Mucosa of gallbladder (tissue), 1 donor: Measurements from ENCODE around the gene KRTAP12-3. TPM values are rescaled to one million over a fixed set of nuclear protein-coding genes. Genes with fewer than 3 reads are reported as not detected.
"Not testable (repeated sequence)": the region's sequence is repeated elsewhere in the genome, so short reads cannot be mapped to it uniquely, and the experiment has no call there.

Experiments used
- DNase-seq: peaks from one replicate; pipeline ENCODE4 v3.0.0-alpha.2; 2020; ENCODE audit warnings: low spot score
- total RNA-seq: library from RNA; stranded (reverse); gene quantifications from one replicate; pipeline ENCODE4 v1.2.1, GENCODE V29; 2021
- donor health status: DM: no; HTN: no; CAD: no.

The KRTAP12-3 gene
- total RNA-seq, 1 donor from 2014 or later = not detected

DNA sequence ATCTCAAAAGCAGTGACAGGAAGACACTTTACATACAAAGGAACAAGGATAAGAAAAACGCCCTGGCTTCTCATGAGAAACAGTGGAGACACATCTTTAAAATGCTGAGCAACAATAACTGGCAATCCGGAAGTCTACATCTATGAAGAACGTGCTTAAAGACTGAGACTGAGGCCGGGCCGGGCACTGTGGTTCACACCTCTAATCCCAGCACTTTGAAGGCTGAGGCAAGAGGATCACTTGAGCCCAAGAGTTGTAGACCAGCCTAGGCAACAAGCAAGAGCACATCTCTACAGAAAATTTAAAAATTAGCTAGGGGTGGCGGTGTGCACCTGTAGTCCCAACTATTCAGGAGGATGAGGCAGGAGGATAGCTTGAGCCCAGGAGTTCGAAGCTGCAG lies 26.3 kb downstream of the KRTAP12-3 start:
- no peak for DNase-seq

DNA sequence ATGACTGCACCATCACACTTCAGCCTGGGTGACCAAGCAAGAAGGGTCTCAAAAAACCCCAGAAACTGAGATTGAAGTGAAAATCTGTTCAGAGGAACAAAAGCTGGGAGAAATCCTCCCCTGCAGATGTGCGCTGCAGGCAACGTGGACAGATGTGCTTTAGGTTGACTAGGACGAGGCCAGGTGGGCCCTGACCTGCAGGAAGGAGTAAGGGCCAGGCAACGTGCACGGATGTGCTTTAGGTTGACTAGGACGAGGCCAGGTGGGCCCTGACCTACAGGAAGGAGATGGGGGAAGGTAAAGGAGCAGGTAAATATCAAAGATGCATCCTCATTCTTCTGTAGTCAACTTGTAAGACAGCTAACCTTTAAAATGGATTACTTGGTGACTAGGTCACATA lies 26.8 kb downstream of the KRTAP12-3 start:
- DNase-seq = no peak

DNA sequence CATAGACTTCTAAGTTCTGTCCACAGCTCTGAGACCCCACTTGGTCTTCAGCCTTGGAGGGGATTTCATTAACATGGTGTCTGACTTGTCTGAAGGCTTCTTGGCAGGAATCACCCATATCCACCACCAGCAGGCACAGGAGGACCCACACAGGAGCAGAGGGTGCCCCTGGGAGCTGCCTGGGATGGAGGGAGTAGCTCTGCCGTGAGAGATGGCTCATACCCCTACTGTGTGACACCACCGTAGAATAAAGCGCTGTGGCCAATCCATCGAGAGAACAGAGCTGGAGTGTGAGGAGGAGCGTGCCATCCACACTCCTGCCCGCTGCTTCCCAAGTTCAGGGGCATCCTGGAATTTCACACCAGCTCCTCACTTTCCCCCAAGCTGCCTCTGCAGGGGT lies 27.3 kb downstream of the KRTAP12-3 start:
- not testable (repeated sequence) for DNase-seq

DNA sequence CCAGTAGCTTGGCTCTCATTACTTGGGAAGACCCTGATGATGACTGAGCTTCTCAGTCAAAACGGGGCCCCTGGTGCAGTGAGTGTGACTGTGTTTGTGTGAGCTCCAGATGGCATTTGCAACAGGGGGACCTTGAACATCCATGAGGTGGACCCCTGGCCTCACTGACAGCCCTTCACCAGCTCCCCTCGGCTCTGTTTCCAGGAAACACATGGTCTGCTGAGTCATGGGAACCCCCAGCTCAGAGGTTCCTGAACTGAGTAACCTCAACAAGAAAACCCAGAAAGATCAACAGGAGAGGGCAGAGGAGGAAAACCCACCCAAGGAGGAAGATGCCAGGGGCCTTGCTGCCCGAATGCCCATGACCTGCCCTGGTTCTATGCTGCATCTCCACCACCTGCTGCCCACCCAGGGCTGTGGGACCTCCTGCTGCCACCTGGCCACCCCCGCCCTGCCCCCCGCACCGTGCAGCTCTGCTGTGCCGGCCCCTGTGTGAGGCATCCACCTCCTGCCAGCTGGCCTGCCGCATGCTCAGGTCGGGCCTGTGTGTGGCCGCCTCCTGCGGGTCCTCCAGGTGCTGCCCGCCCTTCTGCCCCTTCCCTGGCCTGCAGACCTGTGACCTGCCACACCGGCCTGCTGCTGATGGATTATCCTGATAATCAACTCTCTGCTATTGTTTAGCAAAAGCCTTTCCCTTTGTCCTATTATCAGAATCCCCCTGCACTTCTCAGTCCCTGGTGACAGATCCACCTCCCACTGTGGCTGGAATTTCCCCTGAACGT lies 28.5 kb downstream of the KRTAP12-3 start:
- DNase-seq = peak; percentile 7

DNA sequence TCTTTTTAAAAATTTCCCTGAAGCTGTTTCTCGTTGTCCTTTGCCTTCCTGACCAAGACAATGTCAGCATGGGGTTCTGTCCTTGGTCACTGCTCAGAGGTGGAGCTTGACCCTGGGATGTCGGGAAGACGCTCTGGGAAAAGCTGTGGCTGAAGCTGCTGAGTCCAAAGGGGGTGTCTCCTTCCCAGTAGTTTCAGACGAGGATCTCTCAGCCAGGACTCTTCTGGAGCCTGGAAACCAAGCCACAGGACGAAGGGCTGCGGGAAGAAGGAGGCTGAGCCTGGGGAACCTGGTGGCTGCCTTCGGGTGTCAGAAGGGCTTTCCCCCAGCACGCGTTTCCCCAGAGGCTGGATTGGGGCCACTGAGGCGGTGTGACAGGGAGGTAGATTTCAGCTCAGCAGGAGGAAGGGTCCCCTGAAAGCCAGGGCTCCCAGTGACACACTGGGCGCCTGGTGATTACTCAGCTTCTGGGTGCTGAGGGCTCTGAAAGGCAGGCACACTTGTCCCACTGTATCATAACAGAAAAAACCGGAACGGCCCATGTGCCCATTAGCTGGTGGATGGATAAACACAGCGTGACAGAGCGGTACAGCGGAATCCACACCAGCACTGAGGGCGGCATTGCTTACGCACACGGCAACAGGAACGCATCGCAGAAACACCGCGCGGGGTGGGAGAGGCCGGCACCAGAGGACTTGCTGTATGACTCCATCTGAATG lies 29.3 kb downstream of the KRTAP12-3 start:
- peak; percentile 7 for DNase-seq

DNA sequence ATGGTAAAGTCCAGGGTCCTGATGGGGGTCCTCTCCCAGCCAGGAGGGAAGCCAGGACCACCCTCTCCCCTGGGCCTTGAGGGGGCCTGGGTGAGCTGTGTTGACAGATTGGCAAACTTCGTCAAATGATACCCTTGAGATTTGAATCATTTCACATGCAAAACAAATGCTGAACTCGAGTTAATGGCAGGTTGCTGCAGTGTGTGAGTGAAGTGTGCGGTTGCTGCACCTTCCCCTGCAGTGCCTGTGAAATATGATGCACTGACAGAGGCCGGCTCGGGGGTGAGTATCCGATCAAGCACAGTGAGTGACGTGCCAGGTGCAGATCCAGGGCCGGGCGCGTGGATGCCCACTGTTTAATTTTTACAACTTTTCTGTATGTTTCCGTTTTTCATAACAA lies 29.9 kb downstream of the KRTAP12-3 start:
- peak; percentile 6 for DNase-seq

DNA sequence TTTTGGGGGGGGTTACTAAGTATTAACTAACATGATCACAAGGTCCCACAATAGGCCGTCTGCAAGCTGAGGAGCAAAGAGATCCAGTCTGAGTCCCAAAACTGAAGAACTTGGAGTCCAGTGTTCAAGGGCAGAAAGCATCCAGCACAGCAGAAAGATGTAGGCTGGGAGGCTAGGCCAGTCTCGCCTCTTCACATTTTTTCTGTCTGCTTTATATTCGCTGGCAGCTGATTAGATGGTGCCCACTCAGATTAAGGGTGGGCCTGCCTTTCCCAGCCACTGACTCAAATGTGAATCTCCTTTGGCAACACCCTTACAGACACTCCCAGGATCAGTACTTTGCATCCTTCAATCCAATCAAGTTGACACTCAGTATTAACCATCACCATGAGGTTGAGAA lies 32.0 kb downstream of the KRTAP12-3 start:
- DNase-seq = not testable (repeated sequence)

DNA sequence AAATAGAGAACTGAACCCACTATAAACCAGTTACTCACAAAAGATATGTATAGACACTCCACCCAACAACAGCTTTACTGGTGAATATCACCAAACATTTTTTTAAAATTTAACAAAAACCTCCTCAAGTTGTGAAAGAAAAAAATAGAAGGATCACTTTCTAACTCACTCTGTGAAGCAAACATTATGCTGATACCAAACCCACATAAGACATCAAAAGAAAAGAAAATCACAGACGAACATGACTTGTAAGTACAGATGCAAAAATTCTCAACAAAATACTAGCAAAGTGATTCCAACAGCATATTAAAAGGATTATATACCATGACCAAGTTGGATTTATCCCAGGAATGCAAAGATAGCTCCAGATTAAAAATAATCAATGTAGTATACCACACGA lies 34.0 kb downstream of the KRTAP12-3 start:
- DNase-seq = no peak

DNA sequence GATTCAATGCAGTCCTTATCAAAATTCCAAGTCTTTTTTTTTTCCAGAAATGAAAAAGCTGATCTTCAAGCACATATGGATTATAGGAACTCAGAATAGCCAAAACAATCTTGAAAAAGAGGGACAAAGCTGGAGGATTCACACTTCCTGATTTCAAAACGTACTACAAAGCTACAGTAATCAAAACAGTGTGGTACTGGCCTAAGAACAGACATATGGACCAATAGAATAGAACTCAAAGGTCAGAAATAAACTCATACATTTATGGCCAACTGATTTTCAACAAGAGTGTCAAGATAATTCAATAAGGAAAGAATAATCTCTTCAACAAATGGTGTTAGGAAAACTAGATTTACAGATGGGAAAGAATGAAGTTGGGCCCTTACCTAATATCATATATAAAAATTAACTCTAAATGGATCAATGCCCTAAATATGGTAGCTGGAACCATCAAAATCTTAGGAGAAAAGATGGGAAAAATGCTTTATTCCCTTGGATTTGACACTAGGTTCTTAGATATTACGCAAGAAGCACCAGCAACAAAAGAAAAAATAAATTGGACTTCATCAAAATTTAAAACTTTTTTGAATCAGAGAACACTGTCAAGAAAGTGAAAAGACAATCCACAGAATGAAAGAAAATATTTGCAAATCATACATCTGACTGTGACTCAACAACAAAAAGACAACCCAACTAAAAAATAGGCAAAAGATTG lies 35.2 kb downstream of the KRTAP12-3 start:
- no peak for DNase-seq

DNA sequence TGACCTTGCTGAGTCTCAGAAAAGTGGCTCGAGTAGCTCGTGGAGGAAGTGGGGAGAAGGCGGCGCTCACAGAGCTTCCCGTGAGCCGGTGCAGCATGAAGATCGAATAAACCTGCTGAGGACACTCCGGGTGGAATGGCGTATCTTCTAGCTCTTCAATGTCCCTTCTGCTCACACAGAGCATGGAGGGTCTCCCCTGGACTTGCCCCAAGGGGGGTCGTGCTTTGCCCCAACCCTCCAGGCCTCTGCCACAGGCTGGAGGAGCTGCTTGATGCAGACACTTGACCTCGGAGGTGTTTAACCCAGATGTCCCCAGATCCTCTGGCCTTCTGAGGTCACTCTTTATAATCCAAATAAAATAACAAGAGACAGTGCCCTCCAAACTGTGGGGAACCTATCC lies 37.0 kb downstream of the KRTAP12-3 start:
- DNase-seq = no peak

DNA sequence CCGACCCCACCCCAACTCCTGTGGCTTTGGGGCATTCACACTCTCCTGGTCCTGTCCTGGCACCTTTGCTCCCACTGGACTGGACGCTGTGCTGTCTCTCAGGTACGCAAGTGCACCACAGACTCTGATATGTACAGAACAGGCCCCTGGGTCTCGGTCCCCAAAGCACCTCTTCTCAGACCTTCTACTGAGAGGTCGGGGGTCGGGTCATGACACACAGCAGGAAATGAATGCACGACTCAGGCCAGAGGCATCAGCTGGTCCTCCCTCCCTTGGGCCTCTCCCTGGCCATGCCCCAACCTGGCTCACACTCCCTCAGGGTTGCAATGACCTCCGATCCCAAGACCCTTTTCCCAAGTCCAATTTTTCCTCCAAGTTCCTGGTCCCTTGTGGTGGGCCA lies 37.5 kb downstream of the KRTAP12-3 start:
- no peak for DNase-seq

DNA sequence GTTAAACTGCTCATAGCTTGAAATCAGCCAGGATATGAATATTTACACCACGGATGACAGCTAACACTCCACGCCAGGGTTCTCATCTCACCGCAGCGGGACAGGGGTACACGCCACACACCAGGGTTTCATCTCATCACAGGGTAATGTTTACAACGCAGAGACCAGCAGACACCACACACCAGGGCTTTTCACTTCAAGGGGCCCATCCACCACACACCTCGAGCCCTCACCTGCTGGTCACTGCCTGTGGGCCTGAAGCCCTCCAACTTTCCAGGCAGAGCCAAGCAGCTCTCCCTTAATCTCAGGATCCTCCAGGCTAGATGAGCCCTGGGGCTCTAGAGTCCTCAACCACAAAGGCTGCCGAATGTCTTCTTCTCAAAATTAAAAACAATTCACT lies 37.9 kb downstream of the KRTAP12-3 start:
- DNase-seq = peak; percentile 4

DNA sequence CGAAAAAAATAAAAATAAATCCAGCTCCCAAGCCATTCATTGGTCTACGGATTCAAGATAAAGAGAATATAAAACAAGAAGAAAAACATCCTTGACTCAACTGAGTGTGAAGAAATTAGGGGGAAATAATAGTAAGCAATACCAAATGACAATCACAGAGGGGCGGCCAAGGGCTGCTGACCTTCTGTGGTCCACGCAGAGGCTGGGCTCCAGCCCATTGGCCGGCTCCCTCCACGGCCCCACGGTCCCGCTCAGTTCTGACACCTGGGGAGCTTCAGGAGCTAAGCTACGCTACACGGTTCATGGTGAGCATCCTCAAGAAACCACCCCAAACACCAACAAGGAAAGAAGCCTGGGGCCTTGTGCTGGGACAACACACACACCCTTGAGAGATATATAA lies 38.8 kb downstream of the KRTAP12-3 start:
- DNase-seq = no peak

DNA sequence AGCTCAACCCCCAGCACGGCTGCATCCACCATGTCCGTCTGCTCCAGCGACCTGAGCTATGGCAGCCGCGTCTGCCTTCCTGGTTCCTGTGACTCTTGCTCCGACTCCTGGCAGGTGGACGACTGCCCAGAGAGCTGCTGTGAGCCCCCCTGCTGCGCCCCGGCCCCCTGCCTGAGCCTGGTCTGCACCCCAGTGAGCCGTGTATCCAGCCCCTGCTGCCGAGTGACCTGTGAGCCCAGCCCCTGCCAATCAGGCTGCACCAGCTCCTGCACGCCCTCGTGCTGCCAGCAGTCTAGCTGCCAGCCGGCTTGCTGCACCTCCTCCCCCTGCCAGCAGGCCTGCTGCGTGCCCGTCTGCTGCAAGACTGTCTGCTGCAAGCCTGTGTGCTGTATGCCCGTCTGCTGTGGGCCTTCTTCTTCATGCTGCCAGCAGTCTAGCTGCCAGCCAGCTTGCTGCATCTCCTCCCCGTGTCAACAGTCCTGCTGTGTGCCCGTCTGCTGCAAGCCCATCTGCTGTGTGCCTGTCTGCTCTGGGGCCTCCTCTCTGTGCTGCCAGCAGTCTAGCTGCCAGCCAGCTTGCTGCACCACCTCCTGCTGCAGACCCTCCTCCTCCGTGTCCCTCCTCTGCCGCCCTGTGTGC lies 39.6 kb downstream of the KRTAP12-3 start, which contains the start of gene KRTAP10-12:
Gene KRTAP10-12, plus strand, starts transcription at position 1 of the 639 bp plus-strand sequence. Its CDS starts 30 bp downstream, at position 31.
- not testable (repeated sequence) for DNase-seq

DNA sequence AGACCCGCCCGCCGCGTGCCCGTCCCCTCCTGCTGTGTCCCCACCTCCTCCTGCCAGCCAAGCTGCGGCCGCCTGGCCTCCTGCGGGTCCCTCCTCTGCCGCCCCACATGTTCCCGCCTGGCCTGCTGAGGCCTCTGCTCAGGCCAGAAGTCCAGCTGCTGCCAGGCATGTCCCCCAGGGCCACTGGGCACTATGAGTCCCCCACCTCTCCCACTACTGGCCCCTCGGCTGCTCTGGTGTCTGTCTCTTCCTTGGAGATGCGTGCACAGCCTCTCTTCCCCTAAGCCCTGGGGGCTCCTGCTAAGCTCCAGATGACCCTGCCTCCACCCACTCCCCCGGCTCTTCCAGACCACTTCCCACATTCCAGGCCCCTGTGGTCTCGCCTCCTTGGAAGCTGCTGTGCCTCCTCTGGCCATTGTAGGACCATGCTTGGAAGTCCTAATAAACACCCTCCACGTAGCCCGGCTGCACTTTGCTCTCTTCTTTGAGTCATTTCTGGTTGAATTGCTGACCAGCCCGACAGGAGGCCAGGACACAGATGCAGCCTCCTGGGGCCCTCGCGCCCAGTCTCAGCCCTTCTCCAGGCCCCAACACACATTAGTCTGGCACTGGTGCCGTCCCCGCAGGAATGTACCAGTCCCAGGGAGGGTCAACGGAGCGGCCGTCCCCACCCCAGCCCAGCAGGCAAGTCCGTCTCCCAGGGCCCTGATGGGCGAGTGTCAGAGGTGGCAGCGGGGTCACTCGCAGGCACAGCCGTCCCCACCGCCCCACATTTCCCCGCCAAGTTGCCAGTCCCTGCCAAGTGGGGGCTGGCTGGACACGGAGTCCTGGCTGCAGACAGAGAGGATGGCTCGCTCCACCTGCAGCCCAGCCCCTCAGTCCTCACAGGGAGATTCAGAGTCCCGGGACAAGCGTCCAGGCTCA lies 40.3 kb downstream of the KRTAP12-3 start:
- peak; percentile 7 for DNase-seq

DNA sequence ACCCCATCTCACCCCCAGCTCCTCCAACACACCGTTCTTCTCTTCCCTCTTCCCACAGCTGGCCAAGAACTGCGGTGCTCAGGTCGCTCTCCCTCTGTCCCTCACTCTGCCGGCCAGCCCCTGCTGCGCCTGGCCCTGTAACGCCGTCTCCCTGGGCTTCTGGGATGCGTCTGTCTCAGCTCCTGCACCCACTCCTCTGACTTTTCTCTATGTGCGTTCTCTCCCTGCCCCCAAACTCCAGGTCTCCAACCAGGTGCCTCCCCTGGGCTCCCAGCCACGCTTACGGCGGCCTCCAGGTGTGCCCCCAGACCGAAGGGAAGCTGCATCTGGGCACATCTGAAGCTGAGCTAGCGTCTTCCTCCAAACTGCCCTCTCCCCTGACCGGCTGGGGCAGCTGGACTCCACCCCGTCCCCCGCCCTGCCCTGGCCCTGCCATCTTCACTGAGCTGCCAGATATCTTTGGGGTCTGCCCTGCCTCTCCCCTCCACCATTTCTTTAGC lies 41.8 kb downstream of the KRTAP12-3 start:
- DNase-seq = no peak

DNA sequence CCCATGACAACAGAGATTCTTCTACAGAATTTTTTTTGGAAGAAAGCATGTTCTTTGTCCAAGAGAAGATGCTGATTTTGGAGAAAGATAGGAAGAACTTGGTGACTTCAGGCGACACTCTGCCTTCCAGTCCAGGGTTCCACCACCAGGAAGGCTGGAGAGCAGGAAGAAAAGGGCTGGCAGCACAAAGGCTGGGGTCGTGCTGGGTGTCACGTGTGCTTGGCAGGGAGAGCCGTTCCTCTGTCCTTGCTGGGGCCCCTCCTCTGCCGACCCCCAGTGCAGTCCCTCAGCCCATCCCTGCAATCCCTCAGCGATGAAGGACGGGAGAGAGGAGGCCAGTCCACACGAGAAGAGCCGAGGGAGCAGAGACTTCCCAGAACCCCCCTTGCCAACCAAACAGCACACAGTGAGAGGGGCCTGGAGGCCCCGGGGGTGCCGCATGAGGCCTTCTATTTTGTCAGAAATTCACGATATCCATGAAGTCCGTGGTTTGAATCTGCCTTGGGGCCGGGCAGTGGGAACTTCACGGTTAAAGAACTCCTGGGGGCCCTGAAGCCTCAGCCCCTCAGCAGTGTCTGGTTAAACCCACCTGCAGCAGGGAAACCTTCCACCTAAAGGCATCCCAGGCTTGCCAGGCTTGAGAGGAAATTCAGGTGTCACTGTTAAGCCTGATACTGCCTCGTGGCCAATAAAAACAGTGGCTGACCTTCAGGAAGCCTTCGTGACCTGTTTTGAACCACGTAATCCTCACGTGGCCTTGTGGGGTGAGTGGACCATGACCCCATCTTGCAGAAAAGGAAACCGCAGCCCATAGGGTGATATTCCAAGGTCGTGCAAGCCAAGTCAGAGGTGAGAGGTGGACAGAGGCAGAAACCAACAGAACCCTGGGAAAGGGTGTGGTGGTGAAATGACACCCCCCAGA lies 42.6 kb downstream of the KRTAP12-3 start:
- no peak for DNase-seq

DNA sequence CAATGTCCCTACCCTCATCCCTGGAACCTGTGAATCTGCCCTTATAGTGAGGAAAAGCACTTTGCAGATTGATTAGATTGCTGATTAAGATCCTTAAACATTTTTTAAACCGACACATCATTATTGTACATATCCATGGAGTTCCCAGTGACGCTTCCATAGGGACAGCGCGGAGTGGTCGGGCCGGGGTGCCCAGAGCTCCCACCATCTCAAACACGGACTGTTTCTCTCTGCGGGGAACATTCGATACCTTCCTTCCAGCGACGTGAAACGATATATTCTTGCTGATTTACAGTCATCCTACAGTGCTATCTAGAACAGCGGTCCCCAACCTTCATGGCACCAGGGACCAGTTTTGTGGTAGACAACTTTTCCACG lies 43.3 kb downstream of the KRTAP12-3 start:
- DNase-seq = no peak

DNA sequence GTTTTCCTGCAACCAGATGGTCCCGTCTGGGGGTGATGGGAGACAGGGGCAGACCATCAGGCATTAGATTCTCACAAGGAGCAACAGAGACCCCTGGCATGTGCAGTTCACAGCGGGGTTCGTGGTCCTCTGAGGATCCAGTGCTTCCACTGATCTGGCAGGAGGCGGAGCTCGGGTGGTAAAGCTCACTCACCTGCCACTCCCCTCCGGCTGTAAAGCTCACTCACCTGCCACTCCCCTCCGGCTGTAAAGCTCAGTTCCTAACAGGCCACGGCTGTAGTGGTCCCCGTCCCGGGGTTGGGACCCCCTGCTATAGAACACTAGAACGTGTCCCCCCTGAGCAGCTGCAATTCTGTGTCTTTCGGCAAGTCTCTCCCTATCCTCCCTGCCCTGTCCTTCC lies 43.8 kb downstream of the KRTAP12-3 start:
- DNase-seq = no peak
